Measurements from ENCODE around the gene SLC22A23. TPM values are rescaled to one million over a fixed set of nuclear protein-coding genes. Genes with fewer than 3 reads are reported as not detected.

Gene SLC22A23
- total and polyA plus RNA-seq, 12 donors, result 2.3 to 18.5 (median 5.3) TPM

DNA sequence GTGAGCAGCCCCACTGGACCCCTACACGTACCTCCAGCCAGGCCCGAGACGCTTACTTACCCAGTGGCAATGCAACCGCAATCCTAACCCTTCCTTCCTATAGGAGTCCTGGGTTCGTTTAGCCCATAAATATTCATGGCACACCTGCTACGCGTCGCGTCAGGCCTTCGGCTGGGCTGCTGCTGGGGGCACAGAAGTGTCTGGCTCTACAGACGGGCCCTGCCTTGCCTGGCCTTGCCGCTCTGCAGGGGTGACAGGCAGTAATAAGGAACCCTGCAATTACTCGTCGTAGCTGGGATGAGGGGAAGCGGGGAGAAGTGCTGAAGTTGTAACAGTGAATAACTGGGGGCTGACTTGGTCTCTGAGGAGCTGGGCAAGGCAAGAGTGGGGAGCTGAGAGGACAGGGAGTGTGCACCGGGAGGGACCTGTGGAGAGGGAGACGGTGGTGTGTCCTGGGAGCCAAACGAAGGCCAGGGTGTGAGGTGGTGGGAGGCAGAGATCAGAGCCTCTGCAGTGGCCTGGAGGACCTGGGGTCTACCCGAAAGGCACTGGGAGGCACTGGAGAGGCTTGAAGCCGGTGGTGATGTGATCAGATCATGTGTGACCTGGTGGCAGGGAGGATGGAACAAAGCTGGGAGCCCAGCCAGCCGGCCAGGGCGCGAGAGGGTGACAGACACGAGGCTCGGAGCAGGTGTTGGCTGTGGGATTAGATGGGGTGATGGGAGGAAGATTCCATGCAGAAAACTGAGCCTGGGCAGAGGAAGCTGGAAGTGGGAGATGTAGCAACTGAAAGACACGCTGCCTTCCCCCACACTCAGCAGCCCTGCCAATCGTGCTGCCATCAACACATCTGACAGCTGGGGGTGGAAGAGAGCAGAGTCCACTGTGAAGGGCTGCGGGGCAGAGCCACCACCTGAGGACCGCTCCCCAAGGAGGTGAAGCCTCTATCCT, 161.7 kb downstream of the SLC22A23 start:
- Histone ChIP-seq H3K36me3 (replicated peaks in 1 of 2) (no peaks in the 10 kb centered on the region), H3K27me3 (no peaks in the 10 kb centered on the region), H3K4me3 (no peak overlapping the region), H3K9me3 (replicated peaks in 1 of 3) (no peaks in the 10 kb centered on the region), H3K27ac (no peak overlapping the region), H3K4me1 (replicated peaks in 1 of 2) (no peaks in the 10 kb centered on the region)
- peak in 2 of 7 donors; percentile 2 to 6 for DNase-seq
- WGBS, 4 donors, result 62 to 79% (median 74%) methylated on average over 29 of the region's 29 CpGs
- TF ChIP-seq POLR2A (IDR thresholded peaks at IDR 0.05), result no peak
- intact Hi-C loops (cut with DNase I), result no loop called here

DNA sequence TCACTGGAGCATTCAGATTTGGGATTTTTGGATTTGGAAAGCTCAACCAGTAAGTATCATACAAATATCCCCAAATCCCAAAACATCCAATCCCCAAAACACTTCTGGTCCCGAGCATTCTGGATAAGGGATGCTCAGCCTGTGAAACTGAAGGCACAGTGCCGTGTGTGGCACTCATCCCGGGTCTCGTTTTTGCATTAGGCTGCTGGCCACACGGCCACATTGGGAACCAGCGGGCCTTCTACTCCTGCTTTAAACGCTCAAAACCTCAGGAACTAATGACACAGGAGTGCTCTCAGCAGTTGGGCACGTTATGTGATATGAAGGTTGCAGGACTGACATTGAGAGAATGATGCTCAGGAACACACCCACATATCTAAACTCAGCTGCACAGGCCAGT, 162.5 kb downstream of the SLC22A23 start:
- 79 to 90% (median 88%) methylated on average over 7 to 8 of the region's 8 CpGs for WGBS, 4 donors
- Histone ChIP-seq H3K36me3 (replicated peaks in 1 of 2) (no peaks in the 10 kb centered on the region), H3K9me3 (replicated peaks in 1 of 3) (no peaks in the 10 kb centered on the region), H3K4me1 (replicated peaks in 1 of 2) (no peaks in the 10 kb centered on the region), H3K4me3 (no peak overlapping the region), H3K27ac (no peak overlapping the region), H3K27me3 (no peaks in the 10 kb centered on the region)
- DNase-seq, result no peak
- TF ChIP-seq, protein P1, sequence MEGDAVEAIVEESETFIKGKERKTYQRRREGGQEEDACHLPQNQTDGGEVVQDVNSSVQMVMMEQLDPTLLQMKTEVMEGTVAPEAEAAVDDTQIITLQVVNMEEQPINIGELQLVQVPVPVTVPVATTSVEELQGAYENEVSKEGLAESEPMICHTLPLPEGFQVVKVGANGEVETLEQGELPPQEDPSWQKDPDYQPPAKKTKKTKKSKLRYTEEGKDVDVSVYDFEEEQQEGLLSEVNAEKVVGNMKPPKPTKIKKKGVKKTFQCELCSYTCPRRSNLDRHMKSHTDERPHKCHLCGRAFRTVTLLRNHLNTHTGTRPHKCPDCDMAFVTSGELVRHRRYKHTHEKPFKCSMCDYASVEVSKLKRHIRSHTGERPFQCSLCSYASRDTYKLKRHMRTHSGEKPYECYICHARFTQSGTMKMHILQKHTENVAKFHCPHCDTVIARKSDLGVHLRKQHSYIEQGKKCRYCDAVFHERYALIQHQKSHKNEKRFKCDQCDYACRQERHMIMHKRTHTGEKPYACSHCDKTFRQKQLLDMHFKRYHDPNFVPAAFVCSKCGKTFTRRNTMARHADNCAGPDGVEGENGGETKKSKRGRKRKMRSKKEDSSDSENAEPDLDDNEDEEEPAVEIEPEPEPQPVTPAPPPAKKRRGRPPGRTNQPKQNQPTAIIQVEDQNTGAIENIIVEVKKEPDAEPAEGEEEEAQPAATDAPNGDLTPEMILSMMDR (IDR thresholded peaks at IDR 0.05), result no peak
- no peak for TF ChIP-seq POLR2A (IDR thresholded peaks at IDR 0.05)
- intact Hi-C loops (cut with DNase I), result no loop called here

DNA sequence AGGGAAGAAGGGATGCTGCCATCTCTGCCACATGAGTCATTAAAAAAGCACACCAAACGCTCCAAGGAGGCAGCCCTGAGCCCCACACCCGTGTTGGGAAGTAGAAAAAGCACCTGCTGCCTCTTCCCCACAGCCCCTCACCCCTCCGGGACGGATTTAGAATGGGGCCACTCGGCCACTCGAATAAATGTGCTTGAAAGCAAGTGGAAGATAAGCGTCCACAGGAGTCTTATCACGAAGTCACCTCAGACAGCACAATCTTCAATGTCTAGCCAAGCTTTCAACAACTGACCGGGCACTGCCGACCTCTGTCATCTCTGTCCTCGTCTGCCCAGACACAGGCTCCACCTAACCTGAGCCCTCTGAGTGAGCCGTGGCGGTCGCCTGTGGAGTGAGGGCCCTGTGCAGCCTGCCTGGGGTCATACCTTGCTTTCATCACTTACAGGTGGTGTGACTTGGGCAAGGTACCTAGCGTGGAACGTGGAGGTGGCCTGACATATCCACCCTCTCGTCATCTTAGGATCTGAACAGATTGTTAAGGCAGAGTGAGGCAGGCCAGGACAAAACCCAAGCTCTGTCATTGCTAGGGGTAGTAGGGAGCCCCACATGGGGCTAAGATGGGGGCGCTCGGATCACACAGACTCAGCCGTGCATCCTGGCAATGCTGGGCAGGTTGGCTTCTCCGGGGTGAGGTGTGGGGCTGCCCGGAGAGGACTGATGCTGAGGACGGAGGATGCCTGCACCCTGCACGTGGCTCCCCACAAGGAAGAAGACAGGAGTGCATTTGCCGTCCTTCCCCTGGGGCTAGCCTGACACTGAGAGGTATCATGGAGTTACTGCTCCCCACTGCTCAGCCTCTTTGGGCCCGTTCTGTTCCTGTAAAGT, 163.3 kb downstream of the SLC22A23 start:
- 87 to 88% (median 87%) methylated on average over 17 to 26 of the region's 26 CpGs for WGBS, 4 donors
- DNase-seq, result peak in 2 of 7 donors; percentile 2 to 4
- intact Hi-C loops (cut with DNase I), result no loop called here

DNA sequence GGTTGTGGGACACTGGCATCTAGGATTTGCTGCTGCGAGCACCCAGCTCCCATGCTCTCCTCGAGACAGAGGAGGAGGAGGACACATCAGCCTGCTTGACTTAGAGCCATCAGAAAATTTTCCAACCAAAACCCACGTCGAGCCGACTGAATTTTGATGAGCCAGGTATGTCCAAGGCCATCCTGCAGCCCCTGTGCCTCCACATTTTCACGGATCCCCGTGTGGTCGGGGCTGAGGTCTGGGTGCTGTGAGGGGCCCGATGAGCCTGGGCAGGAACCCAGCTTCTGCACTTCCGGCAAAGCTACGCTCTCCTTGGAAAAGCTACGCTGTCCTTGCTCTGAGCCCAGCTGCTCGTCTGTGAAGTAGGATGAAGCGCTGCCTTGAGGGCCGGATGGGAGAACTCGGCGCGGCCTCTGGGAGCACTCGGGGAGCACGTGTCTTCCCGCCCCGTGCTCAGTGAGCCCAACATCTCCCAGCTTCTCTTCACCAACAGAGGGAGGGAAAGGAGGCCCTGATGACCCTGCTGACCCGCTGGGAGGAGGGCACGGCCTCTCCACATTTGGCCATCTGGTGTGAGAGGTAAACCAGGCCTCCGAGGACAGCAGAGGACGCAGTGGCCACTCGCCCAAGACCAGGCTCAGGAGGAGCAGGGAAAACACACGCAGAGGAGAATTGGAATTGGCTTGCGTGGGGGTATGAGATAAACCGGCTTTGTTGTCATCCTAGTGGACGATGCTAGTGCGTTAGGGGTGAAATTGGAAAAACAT, 164.2 kb downstream of the SLC22A23 start:
- no peak for TF ChIP-seq POLR2A (IDR thresholded peaks at IDR 0.05)
- TF ChIP-seq, protein P1 (IDR thresholded peaks at IDR 0.05), result no peak
- no peak for DNase-seq
- WGBS, 4 donors, result 87 to 95% (median 89%) methylated on average over 28 to 32 of the region's 32 CpGs

More for the DNA sequence above, 163.3 kb downstream of the SLC22A23 start:
- H3K4me1 ChIP-seq (replicated peaks in 1 of 2), result no peaks in the 10 kb centered on the region
- H3K9me3 ChIP-seq (replicated peaks in 1 of 3), result no peaks in the 10 kb centered on the region
- no peaks in the 10 kb centered on the region for H3K36me3 ChIP-seq (replicated peaks in 1 of 2)
- H3K27ac ChIP-seq, result no peak overlapping the region
- H3K27me3 ChIP-seq, result no peaks in the 10 kb centered on the region
- H3K4me3 ChIP-seq, result no peak overlapping the region
- TF ChIP-seq, protein P1 (IDR thresholded peaks at IDR 0.05), result no peak
- TF ChIP-seq POLR2A (IDR thresholded peaks at IDR 0.05), result no peak

More for the DNA sequence above, 164.2 kb downstream of the SLC22A23 start:
- no peaks in the 10 kb centered on the region for H3K27me3 ChIP-seq
- no peaks in the 10 kb centered on the region for H3K36me3 ChIP-seq (replicated peaks in 1 of 2)
- H3K27ac ChIP-seq, result no peak overlapping the region
- intact Hi-C loops (cut with DNase I), result no loop called here
- no peaks in the 10 kb centered on the region for H3K4me1 ChIP-seq (replicated peaks in 1 of 2)
- H3K4me3 ChIP-seq, result no peak overlapping the region
- no peaks in the 10 kb centered on the region for H3K9me3 ChIP-seq (replicated peaks in 1 of 3)

Data from adrenal gland (tissue), 12 donors.